GM23338 (cell line): Measurements from ENCODE around the gene TTLL5. TPM values are rescaled to one million over a fixed set of nuclear protein-coding genes. Genes with fewer than 3 reads are reported as not detected.

Source experiments
- ATAC-seq: fragments of 200-7000 bp; cut with Tn5 transposase; 3 replicates; pipeline ENCODE4 v1.9.1; 2020
- DNase-seq: peaks from one replicate; pipeline ENCODE4 v3.0.0-alpha.2; 2015; ENCODE audit warnings: low spot score
- H2AFZ ChIP-seq: fragments of 200-600 bp; sonication (generic); 2 replicates; pipeline ENCODE4 v1.8.0; 2016; ENCODE audit warnings: antibody characterized with exemption, mild to moderate bottlenecking, moderate library complexity
- H3F3A ChIP-seq: fragments of 200-600 bp; sonication (generic); replicated peaks from 2 replicates; pipeline ENCODE4 v1.8.0; 2017; ENCODE audit warnings: antibody characterized with exemption, mixed run types, low read depth
- H3K27ac ChIP-seq: fragments of 200-600 bp; sonication (generic); 2 replicates; pipeline ENCODE4 v1.6.1; 2016; ENCODE audit warnings: low read depth
- H3K27me3 ChIP-seq: fragments of 200-600 bp; sonication (generic); 2 replicates; pipeline ENCODE4 v1.8.0; 2016; ENCODE audit warnings: mild to moderate bottlenecking, mixed run types, moderate library complexity; ENCODE audit not compliant: insufficient read depth
- H3K36me3 ChIP-seq: fragments of 200-600 bp; sonication (generic); 2 replicates; pipeline ENCODE4 v1.8.0; 2016; ENCODE audit warnings: mild to moderate bottlenecking; ENCODE audit not compliant: insufficient read depth
- H3K4me1 ChIP-seq: fragments of 200-600 bp; sonication (generic); 2 replicates; pipeline ENCODE4 v1.8.0; 2016; ENCODE audit warnings: mild to moderate bottlenecking, moderate library complexity; ENCODE audit not compliant: insufficient read depth
- H3K4me2 ChIP-seq: fragments of 200-600 bp; sonication (generic); 2 replicates; pipeline ENCODE4 v1.7.1; 2017; ENCODE audit warnings: mixed run types
- H3K4me3 ChIP-seq: fragments of 200-600 bp; sonication (generic); 2 replicates; pipeline ENCODE4 v1.6.1; 2016; ENCODE audit warnings: mixed run types
- H3K79me2 ChIP-seq: fragments of 200-600 bp; sonication (generic); replicated peaks from 2 replicates; pipeline ENCODE4 v1.8.0; 2017; ENCODE audit warnings: mild to moderate bottlenecking; ENCODE audit not compliant: insufficient read depth
- H3K9me2 ChIP-seq: fragments of 200-600 bp; sonication (generic); 2 replicates; pipeline ENCODE4 v1.8.0; 2017; ENCODE audit not compliant: insufficient read depth
- H4K20me1 ChIP-seq: fragments of 200-600 bp; sonication (generic); replicated peaks from 2 replicates; pipeline ENCODE4 v1.8.0; 2017; ENCODE audit warnings: mild to moderate bottlenecking; ENCODE audit not compliant: insufficient read depth
- H3K27ac Mint-ChIP-seq: 2 replicates; pipeline ENCODE4 v1.8.0; 2020; ENCODE audit warnings: inconsistent platforms, mild to moderate bottlenecking, moderate library complexity, mixed read lengths
- H3K27me3 Mint-ChIP-seq: 3 replicates; pipeline ENCODE4 v1.8.0; 2022; ENCODE audit warnings: low read depth, mild to moderate bottlenecking, moderate library complexity, mixed read lengths, inconsistent platforms; ENCODE audit not compliant: insufficient read depth, poor library complexity
- H3K36me3 Mint-ChIP-seq: 3 replicates; pipeline ENCODE4 v1.8.0; 2021; ENCODE audit warnings: low read depth, mild to moderate bottlenecking, inconsistent platforms, moderate library complexity, mixed read lengths
- H3K4me1 Mint-ChIP-seq: 3 replicates; pipeline ENCODE4 v1.8.0; 2020; ENCODE audit warnings: mild to moderate bottlenecking, inconsistent platforms, mixed read lengths
- H3K4me3 Mint-ChIP-seq: 3 replicates; pipeline ENCODE4 v1.8.0; 2021; ENCODE audit warnings: moderate library complexity, mild to moderate bottlenecking, inconsistent platforms, mixed read lengths
- H3K9me3 Mint-ChIP-seq: 3 replicates; pipeline ENCODE4 v1.8.0; 2020; ENCODE audit warnings: moderate library complexity, mild to moderate bottlenecking, inconsistent platforms, mixed read lengths
- CREB1 ChIP-seq: fragments of 250-450 bp; sonication (Bioruptor Pico); IDR thresholded peaks from 2 replicates; pipeline ENCODE4 v1.5.0; 2020; ENCODE audit warnings: low read depth, mild to moderate bottlenecking, moderate library complexity
- CTCF ChIP-seq, 2 experiments: fragments of 200-600 bp in 1 of 2; sonication (generic) in 1 of 2; conservative IDR thresholded peaks; 2 replicates each; pipeline versions ENCODE4 v1.5.1 to v1.6.1; 2016 to 2017; ENCODE audit warnings: antibody characterized with exemption in 2 of 2, low read depth in 2 of 2, mild to moderate bottlenecking in 2 of 2, moderate library complexity in 1 of 2
- ETS1 ChIP-seq: IDR thresholded peaks from 2 replicates; pipeline ENCODE4 v1.6.1; 2016; ENCODE audit warnings: antibody characterized with exemption
- EZH2 ChIP-seq: fragments of 200-600 bp; sonication (generic); IDR thresholded peaks from one replicate; pipeline ENCODE4 v1.8.0; 2017; ENCODE audit warnings: antibody characterized with exemption, mild to moderate bottlenecking, low read depth; ENCODE audit not compliant: unreplicated experiment
- EZH2phosphoT487 ChIP-seq: fragments of 200-600 bp; sonication (generic); IDR thresholded peaks from one replicate; pipeline ENCODE4 v1.8.1; 2018; ENCODE audit warnings: antibody characterized with exemption; ENCODE audit not compliant: unreplicated experiment
- JUNB ChIP-seq: IDR thresholded peaks from one replicate; pipeline ENCODE4 v1.6.1; 2016; ENCODE audit warnings: antibody characterized with exemption; ENCODE audit not compliant: unreplicated experiment
- NANOG ChIP-seq: IDR thresholded peaks from 2 replicates; pipeline ENCODE4 v1.6.1; 2016; ENCODE audit warnings: antibody characterized with exemption, borderline replicate concordance
- POLR2AphosphoS5 ChIP-seq: IDR thresholded peaks from 2 replicates; pipeline ENCODE4 v1.6.1; 2016; ENCODE audit warnings: antibody characterized with exemption, low read depth
- REST ChIP-seq: IDR thresholded peaks from one replicate; pipeline ENCODE4 v1.6.1; 2018; ENCODE audit warnings: antibody characterized with exemption; ENCODE audit not compliant: unreplicated experiment
- STAT1 ChIP-seq: IDR thresholded peaks from one replicate; pipeline ENCODE4 v1.6.1; 2016; ENCODE audit warnings: antibody characterized with exemption; ENCODE audit not compliant: unreplicated experiment
- ZNF114 ChIP-seq: fragments of 250-450 bp; sonication (Bioruptor Pico); IDR thresholded peaks from 2 replicates; pipeline ENCODE4 v1.5.0; 2020; ENCODE audit warnings: mild to moderate bottlenecking, moderate library complexity
- ZNF331 ChIP-seq: fragments of 250-450 bp; sonication (Bioruptor Pico); IDR thresholded peaks from 2 replicates; pipeline ENCODE4 v1.5.0; 2020; ENCODE audit warnings: low read depth, mild to moderate bottlenecking, moderate library complexity
- ZNF462 ChIP-seq: fragments of 250-450 bp; sonication (Bioruptor Pico); IDR thresholded peaks from 2 replicates; pipeline ENCODE4 v1.5.0; 2020; ENCODE audit warnings: mild to moderate bottlenecking, moderate library complexity
- polyA plus RNA-seq: library from polyadenylated mRNA; unstranded; fragments of >200 nt; fragmentation: Nextera tagmentation; extraction: Ambion mirVana; gene quantifications from 2 replicates; pipeline ENCODE4 v1.2.1, GENCODE V29; 2016
- total RNA-seq: library from RNA; depleted of rRNA; stranded (reverse); fragments of >200 nt; shearing (Covaris generic); gene quantifications from 2 replicates; pipeline ENCODE4 v1.2.3, GENCODE V29; 2014

The TTLL5 gene
- total and polyA plus RNA-seq, 2 experiments from 2014 or later = 33.5 to 35.4 TPM

- DNase-seq = no peak
- no peak overlapping the region for H3K4me3 ChIP-seq
- no peaks in the 10 kb centered on the region for H3F3A ChIP-seq
- H2AFZ ChIP-seq = no peak overlapping the region
- Mint-ChIP-seq H3K4me1 (peaks cover 9% of the 10 kb centered on the region; the same call in 2 of the 3 replicates), H3K27ac (no peak overlapping the region), H3K27me3 (peaks cover 5% of the 10 kb centered on the region), H3K9me3 (no peaks in the 10 kb centered on the region), H3K36me3 (peaks cover 3% of the 10 kb centered on the region; the same call in 2 of the 3 replicates), H3K4me3 (no peak overlapping the region)
- ATAC-seq = no peak
- no peaks in the 10 kb centered on the region for H3K4me1 ChIP-seq
- no peaks in the 10 kb centered on the region for H3K79me2 ChIP-seq
- H3K9me2 ChIP-seq = no peaks in the 10 kb centered on the region
- H3K27me3 ChIP-seq = no peaks in the 10 kb centered on the region
- no peaks in the 10 kb centered on the region for H3K36me3 ChIP-seq
- TF ChIP-seq EZH2 = no peak
- TF ChIP-seq CTCF (conservative IDR thresholded peaks at IDR 0.05; ENCODE audit: low read depth in 2 of 2) = no peak
- TF ChIP-seq ZNF462 (CRISPR knock-in tag) = no peak
- TF ChIP-seq ZNF331 (CRISPR knock-in tag) = no peak
- TF ChIP-seq ZNF114 = no peak
- no peak for TF ChIP-seq REST
- TF ChIP-seq POLR2AphosphoS5 = no peak
- no peak for TF ChIP-seq EZH2phosphoT487
- TF ChIP-seq STAT1 = no peak
- TF ChIP-seq JUNB = no peak
- TF ChIP-seq CREB1 (CRISPR knock-in tag) = no peak
- TF ChIP-seq ETS1 = no peak
- TF ChIP-seq NANOG = no peak
- no peak overlapping the region for H3K4me2 ChIP-seq
- H3K27ac ChIP-seq = no peak overlapping the region
- peaks cover 3% of the 10 kb centered on the region; the same call in 1 of the 2 replicates for H4K20me1 ChIP-seq
Measured at GRCh38 chr14:75888945-75889344, 227.9 kb downstream of the TTLL5 start.
